Keratinocyte (primary cell): ENCODE data around the gene PLA2G12A.

Source experiments
- EZH2 ChIP-seq: IDR thresholded peaks from one replicate; pipeline ENCODE4 v1.6.1; 2012; ENCODE audit warnings: inconsistent platforms, mild to moderate bottlenecking, low read length, moderate library complexity
- TF ChIP-seq, protein P1 (sequence below), 3 experiments: IDR thresholded peaks in 1 of 3; conservative IDR thresholded peaks in 1 of 3; optimal IDR thresholded peaks in 1 of 3; 2 replicates in 2 of 3; 3 replicates in 1 of 3; pipeline versions ENCODE3 to v1.5.1; 2011; ENCODE audit warnings: low read length in 3 of 3, mild to moderate bottlenecking in 3 of 3, moderate library complexity in 2 of 3, control low read depth in 1 of 3, inconsistent platforms in 1 of 3; ENCODE audit not compliant: insufficient read depth in 2 of 3; ENCODE audit errors: extremely low read depth in 1 of 3

DNA sequence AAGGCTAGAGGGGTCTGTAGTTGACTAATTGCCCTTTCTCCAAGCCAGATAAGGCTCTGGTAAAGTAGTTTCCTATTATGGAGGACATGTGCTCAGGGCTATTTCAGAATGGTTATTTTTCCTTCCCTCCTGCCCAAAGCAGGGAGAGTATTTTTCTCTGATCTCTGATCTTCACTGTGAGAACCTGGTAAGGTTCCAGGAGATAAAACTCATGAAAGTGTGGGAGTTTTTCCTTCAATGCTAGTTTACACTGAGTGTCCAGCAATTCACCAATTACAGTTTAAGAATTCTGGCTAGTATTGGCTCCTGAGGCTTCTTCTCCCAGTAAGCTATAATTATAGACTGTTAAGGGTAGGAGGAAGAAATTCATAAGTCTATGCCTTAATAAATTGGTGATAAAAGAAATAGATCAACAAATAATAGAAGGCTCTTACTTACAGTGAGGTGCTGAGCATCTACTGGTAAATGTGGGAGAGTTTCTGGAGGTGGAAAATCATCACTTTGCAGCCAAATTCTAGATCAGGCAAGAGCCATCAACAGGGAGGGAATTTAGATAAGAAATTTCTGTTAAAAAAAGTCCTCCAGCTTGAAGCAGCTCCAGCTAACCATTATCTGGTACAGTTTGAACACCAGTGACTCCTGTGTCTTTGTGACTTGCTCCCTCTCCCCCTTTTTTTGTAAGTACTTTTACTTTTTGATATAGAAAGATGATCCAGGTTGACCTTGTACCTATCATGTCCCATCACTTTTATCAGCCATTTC is 57.5 kb downstream of the PLA2G12A start:
- TF ChIP-seq, protein P1, sequence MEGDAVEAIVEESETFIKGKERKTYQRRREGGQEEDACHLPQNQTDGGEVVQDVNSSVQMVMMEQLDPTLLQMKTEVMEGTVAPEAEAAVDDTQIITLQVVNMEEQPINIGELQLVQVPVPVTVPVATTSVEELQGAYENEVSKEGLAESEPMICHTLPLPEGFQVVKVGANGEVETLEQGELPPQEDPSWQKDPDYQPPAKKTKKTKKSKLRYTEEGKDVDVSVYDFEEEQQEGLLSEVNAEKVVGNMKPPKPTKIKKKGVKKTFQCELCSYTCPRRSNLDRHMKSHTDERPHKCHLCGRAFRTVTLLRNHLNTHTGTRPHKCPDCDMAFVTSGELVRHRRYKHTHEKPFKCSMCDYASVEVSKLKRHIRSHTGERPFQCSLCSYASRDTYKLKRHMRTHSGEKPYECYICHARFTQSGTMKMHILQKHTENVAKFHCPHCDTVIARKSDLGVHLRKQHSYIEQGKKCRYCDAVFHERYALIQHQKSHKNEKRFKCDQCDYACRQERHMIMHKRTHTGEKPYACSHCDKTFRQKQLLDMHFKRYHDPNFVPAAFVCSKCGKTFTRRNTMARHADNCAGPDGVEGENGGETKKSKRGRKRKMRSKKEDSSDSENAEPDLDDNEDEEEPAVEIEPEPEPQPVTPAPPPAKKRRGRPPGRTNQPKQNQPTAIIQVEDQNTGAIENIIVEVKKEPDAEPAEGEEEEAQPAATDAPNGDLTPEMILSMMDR (optimal IDR thresholded peaks at IDR 0.05 in 1 of 3, IDR thresholded peaks at IDR 0.05 in 1 of 3, conservative IDR thresholded peaks at IDR 0.05 in 1 of 3; ENCODE audit: extremely low read depth in 1 of 3, insufficient read depth in 2 of 3, low read length in 3 of 3) = no peak
- TF ChIP-seq EZH2 = no peak
